Measurements from ENCODE around the gene CHST3.

DNA sequence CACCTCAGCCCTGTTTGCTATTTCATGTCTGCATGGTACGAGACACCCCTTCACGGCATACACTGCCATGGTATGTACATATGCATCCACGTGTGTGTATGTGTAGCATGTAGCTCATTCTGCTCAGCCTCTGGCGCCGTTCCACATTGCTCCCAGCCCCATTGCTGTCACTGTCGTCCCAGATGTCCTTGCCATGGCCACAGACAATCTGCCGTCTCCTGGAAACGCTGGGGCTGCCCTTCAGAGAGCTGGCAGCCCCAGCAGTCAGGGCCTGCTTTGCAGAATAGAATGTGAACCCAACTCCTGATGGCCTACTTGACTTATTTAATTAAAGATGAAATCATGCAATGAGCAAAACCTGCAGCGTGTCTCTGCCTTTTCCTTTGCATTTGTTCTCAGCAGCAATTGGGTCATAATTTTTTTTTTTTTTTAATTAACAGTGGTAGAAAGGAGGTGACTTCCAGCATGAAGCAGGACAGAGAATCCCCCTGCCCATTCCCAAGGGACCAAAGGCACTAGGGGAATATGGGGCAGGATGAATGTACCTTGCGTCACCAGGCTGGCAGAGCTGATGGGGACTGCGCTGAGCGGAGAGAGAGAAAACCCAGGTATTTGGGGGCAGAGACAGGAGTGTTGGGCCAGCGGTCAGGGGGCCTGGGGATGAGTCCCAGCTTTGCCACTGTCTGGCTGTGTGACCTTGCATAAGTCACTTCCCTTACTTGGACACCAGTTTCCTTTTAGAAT lies 49.2 kb downstream of the CHST3 start:
- TF ChIP-seq, protein P1, sequence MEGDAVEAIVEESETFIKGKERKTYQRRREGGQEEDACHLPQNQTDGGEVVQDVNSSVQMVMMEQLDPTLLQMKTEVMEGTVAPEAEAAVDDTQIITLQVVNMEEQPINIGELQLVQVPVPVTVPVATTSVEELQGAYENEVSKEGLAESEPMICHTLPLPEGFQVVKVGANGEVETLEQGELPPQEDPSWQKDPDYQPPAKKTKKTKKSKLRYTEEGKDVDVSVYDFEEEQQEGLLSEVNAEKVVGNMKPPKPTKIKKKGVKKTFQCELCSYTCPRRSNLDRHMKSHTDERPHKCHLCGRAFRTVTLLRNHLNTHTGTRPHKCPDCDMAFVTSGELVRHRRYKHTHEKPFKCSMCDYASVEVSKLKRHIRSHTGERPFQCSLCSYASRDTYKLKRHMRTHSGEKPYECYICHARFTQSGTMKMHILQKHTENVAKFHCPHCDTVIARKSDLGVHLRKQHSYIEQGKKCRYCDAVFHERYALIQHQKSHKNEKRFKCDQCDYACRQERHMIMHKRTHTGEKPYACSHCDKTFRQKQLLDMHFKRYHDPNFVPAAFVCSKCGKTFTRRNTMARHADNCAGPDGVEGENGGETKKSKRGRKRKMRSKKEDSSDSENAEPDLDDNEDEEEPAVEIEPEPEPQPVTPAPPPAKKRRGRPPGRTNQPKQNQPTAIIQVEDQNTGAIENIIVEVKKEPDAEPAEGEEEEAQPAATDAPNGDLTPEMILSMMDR (conservative IDR thresholded peaks at IDR 0.05; ENCODE audit: low read depth, low read length): no peak
- TF ChIP-seq EZH2 (IDR thresholded peaks at IDR 0.05; ENCODE audit: borderline replicate concordance, low read depth, low read length, poor library complexity, severe bottlenecking): no peak

Data from A673 (cell line).